IMR-90 (cell line): ENCODE results near the gene TMPRSS3.

Experiments
- BHLHE40 ChIP-seq: fragments of 150-350 bp; IDR thresholded peaks from 2 replicates; pipeline ENCODE4 v1.6.1; 2016; ENCODE audit warnings: mild to moderate bottlenecking, low read depth, low read length
- CHD1 ChIP-seq: IDR thresholded peaks from 2 replicates; pipeline ENCODE4 v1.6.1; 2012; ENCODE audit warnings: low read depth, low read length, improper control_type of control experiment
- FOS ChIP-seq: fragments of 150-350 bp; IDR thresholded peaks from 2 replicates; pipeline ENCODE4 v1.6.1; 2016; ENCODE audit warnings: low read depth, low read length
- MAFK ChIP-seq: IDR thresholded peaks from 2 replicates; pipeline ENCODE4 v1.6.1; 2012; ENCODE audit warnings: low read depth, low read length, improper control_type of control experiment
- POLR2A ChIP-seq: IDR thresholded peaks from 2 replicates; pipeline ENCODE4 v1.6.1; 2012; ENCODE audit warnings: mild to moderate bottlenecking, low read depth, low read length
- RAD21 ChIP-seq: IDR thresholded peaks from 2 replicates; pipeline ENCODE4 v1.6.1; 2012; ENCODE audit warnings: low read length, improper control_type of control experiment
- RCOR1 ChIP-seq: IDR thresholded peaks from 2 replicates; pipeline ENCODE4 v1.6.1; 2012; ENCODE audit warnings: mild to moderate bottlenecking, low read length, improper control_type of control experiment; ENCODE audit not compliant: insufficient replicate concordance
- RFX5 ChIP-seq: IDR thresholded peaks from 2 replicates; pipeline ENCODE4 v1.8.0; 2012; ENCODE audit warnings: low read depth, mild to moderate bottlenecking, low read length, moderate library complexity
- SMC3 ChIP-seq: fragments of 150-350 bp; IDR thresholded peaks from 2 replicates; pipeline ENCODE4 v1.6.1; 2016; ENCODE audit warnings: low read depth, mild to moderate bottlenecking, antibody characterized with exemption, low read length, moderate library complexity
- TF ChIP-seq, protein P1 (sequence below): conservative IDR thresholded peaks from 2 replicates; pipeline ENCODE4 v1.5.1; 2012; ENCODE audit warnings: mild to moderate bottlenecking, low read depth, low read length, improper control_type of control experiment
- TF ChIP-seq, protein P2 (sequence below): fragments of 150-350 bp; IDR thresholded peaks from 2 replicates; pipeline ENCODE4 v1.6.1; 2017; ENCODE audit warnings: mild to moderate bottlenecking, antibody characterized with exemption, low read length, low read depth
- TF ChIP-seq, protein P3 (sequence below): fragments of 150-350 bp; IDR thresholded peaks from 2 replicates; pipeline ENCODE4 v1.6.1; 2016; ENCODE audit warnings: low read depth, mild to moderate bottlenecking, low read length, moderate library complexity, borderline replicate concordance

DNA sequence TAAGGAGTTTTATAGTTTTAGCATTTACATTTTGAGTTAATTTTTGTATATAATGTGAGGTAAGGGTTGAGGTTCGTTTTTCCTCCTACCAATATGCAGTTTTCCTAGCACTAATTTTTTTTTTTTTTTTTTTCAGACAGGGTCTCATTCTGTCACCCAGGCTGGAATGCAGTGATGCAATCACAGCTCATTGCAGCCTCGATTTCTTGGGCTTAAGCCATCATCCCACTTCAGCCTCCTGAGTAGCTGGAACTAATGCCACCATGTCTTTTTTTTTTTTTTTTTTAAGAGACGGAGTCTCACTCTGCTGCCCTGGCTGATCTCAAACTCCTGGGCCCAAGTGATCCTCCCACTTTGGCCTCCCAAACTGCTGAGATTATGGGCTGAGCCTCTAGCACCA is 5.3 kb upstream of the TMPRSS3 start:
- TF ChIP-seq POLR2A (no peak), BHLHE40 (no peak), SMC3 (no peak), RCOR1 (no peak), FOS (no peak), MAFK (no peak), RAD21 (no peak), RFX5 (no peak), CHD1 (no peak)
- TF ChIP-seq, protein P1, sequence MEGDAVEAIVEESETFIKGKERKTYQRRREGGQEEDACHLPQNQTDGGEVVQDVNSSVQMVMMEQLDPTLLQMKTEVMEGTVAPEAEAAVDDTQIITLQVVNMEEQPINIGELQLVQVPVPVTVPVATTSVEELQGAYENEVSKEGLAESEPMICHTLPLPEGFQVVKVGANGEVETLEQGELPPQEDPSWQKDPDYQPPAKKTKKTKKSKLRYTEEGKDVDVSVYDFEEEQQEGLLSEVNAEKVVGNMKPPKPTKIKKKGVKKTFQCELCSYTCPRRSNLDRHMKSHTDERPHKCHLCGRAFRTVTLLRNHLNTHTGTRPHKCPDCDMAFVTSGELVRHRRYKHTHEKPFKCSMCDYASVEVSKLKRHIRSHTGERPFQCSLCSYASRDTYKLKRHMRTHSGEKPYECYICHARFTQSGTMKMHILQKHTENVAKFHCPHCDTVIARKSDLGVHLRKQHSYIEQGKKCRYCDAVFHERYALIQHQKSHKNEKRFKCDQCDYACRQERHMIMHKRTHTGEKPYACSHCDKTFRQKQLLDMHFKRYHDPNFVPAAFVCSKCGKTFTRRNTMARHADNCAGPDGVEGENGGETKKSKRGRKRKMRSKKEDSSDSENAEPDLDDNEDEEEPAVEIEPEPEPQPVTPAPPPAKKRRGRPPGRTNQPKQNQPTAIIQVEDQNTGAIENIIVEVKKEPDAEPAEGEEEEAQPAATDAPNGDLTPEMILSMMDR = no peak
- TF ChIP-seq, protein P2, sequence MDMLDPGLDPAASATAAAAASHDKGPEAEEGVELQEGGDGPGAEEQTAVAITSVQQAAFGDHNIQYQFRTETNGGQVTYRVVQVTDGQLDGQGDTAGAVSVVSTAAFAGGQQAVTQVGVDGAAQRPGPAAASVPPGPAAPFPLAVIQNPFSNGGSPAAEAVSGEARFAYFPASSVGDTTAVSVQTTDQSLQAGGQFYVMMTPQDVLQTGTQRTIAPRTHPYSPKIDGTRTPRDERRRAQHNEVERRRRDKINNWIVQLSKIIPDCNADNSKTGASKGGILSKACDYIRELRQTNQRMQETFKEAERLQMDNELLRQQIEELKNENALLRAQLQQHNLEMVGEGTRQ = no peak
- TF ChIP-seq, protein P3, sequence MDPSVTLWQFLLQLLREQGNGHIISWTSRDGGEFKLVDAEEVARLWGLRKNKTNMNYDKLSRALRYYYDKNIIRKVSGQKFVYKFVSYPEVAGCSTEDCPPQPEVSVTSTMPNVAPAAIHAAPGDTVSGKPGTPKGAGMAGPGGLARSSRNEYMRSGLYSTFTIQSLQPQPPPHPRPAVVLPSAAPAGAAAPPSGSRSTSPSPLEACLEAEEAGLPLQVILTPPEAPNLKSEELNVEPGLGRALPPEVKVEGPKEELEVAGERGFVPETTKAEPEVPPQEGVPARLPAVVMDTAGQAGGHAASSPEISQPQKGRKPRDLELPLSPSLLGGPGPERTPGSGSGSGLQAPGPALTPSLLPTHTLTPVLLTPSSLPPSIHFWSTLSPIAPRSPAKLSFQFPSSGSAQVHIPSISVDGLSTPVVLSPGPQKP = no peak
